SK-N-SH (cell line): ENCODE results near the gene CNDP2. TPM values are rescaled to one million over a fixed set of nuclear protein-coding genes. Genes with fewer than 3 reads are reported as not detected.

ENCODE experiments used
- CTCF ChIA-PET: fragments of 300-600, 350-600 bp; formaldehyde crosslinking; extraction: SDS; loops from one replicate; lab custom pipeline; 2021; lab: Yijun Ruan, JAX
- POLR2A ChIA-PET: fragments of 350-600 bp; sonication (Branson Sonifier 250); formaldehyde crosslinking; extraction: SDS; loops from one replicate; lab custom pipeline; 2020; ENCODE audit warnings: antibody characterized with exemption, inconsistent platforms; lab: Yijun Ruan, JAX
- DNase-seq: peaks from one replicate; pipeline ENCODE4 v3.0.0; 2012
- H2AFZ ChIP-seq: fragments of 200-600 bp; sonication (generic); 2 replicates; pipeline ENCODE4 v1.8.1; 2016; ENCODE audit warnings: antibody characterized with exemption, mild to moderate bottlenecking, low read depth
- H3F3A ChIP-seq: fragments of 200-600 bp; sonication (generic); replicated peaks from 2 replicates; pipeline ENCODE3; 2016; ENCODE audit warnings: antibody characterized with exemption, mild to moderate bottlenecking; ENCODE audit not compliant: insufficient read depth
- H3K27ac ChIP-seq, 2 experiments: fragments of 200-500 bp in 1 of 2; fragments of 200-600 bp in 1 of 2; sonication (Bioruptor generic) in 1 of 2; sonication (generic), shearing (Covaris generic) in 1 of 2; 2 replicates each; pipeline versions ENCODE4 v1.5.1 to v1.6.1; 2014 to 2016; ENCODE audit warnings: low read depth in 2 of 2, inconsistent platforms in 1 of 2, low read length in 1 of 2, mild to moderate bottlenecking in 1 of 2, mixed read lengths in 1 of 2
- H3K27me3 ChIP-seq: fragments of 200-600 bp; sonication (generic), shearing (Covaris generic); 2 replicates; pipeline ENCODE4 v1.6.1; 2016; ENCODE audit warnings: mixed run types; ENCODE audit not compliant: insufficient read depth
- H3K36me3 ChIP-seq, 2 experiments: fragments of 200-500 bp in 1 of 2; fragments of 200-600 bp in 1 of 2; sonication (Bioruptor generic) in 1 of 2; sonication (generic) in 1 of 2; replicated peaks in 1 of 2; 2 replicates each; pipeline versions ENCODE3 to v1.5.1; 2014 to 2016; ENCODE audit warnings: low read length in 1 of 2, mild to moderate bottlenecking in 1 of 2; ENCODE audit not compliant: insufficient read depth in 2 of 2, control insufficient read depth in 1 of 2
- H3K4me1 ChIP-seq, 2 experiments: fragments of 200-500 bp in 1 of 2; fragments of 200-600 bp in 1 of 2; sonication (Bioruptor generic) in 1 of 2; sonication (generic), shearing (Covaris generic) in 1 of 2; 2 replicates each; pipeline versions ENCODE4 v1.5.1 to v1.6.1; 2014 to 2016; ENCODE audit warnings: low read depth in 1 of 2, low read length in 1 of 2, mixed run types in 1 of 2; ENCODE audit not compliant: insufficient read depth in 2 of 2, control insufficient read depth in 1 of 2
- H3K4me2 ChIP-seq: fragments of 200-600 bp; sonication (generic), shearing (Covaris generic); 2 replicates; pipeline ENCODE4 v1.6.1; 2017; ENCODE audit warnings: mixed run types
- H3K4me3 ChIP-seq, 2 experiments: fragments of 200-500 bp in 1 of 2; fragments of 200-600 bp in 1 of 2; sonication (Bioruptor generic) in 1 of 2; sonication (generic), shearing (Covaris generic) in 1 of 2; 2 replicates each; pipeline versions ENCODE4 v1.5.1 to v1.8.1; 2014 to 2016; ENCODE audit warnings: low read depth in 2 of 2, inconsistent platforms in 1 of 2, low read length in 1 of 2, mild to moderate bottlenecking in 1 of 2, mixed read lengths in 1 of 2, moderate library complexity in 1 of 2
- H3K79me2 ChIP-seq: fragments of 200-600 bp; sonication (generic); 2 replicates; pipeline ENCODE4 v1.8.1; 2017; ENCODE audit warnings: mild to moderate bottlenecking; ENCODE audit not compliant: insufficient read depth
- H3K9ac ChIP-seq: fragments of 200-600 bp; sonication (generic); 2 replicates; pipeline ENCODE4 v1.6.1; 2017; ENCODE audit warnings: mixed run types
- H3K9me2 ChIP-seq: fragments of 200-600 bp; sonication (generic); 2 replicates; pipeline ENCODE4 v1.6.1; 2017; ENCODE audit warnings: mixed run types
- H3K9me3 ChIP-seq: fragments of 200-600 bp; sonication (generic); 2 replicates; pipeline ENCODE4 v1.6.1; 2017; ENCODE audit warnings: mixed run types, mild to moderate bottlenecking, moderate library complexity
- H4K20me1 ChIP-seq: fragments of 200-600 bp; sonication (generic); 2 replicates; pipeline ENCODE4 v1.6.1; 2017; ENCODE audit warnings: mild to moderate bottlenecking, mixed run types; ENCODE audit not compliant: insufficient read depth
- CTCF ChIP-seq: fragments of 200-600 bp; sonication (generic); IDR thresholded peaks from 2 replicates; pipeline ENCODE4 v1.6.1; 2017; ENCODE audit warnings: antibody characterized with exemption, mild to moderate bottlenecking, moderate library complexity
- ELF1 ChIP-seq: IDR thresholded peaks from 2 replicates; pipeline ENCODE4 v1.4.0; 2012
- EP300 ChIP-seq, 2 experiments: IDR thresholded peaks; 2 replicates each; pipeline versions ENCODE4 v1.4.0 to v1.6.1; 2012; ENCODE audit warnings: borderline replicate concordance in 1 of 2, low read depth in 1 of 2, low read length in 1 of 2
- FOSL2 ChIP-seq: IDR thresholded peaks from 2 replicates; pipeline ENCODE4 v1.4.0; 2012; ENCODE audit warnings: low read depth, mild to moderate bottlenecking, moderate library complexity, borderline replicate concordance
- FOXJ3 ChIP-seq: sonication (generic); formaldehyde crosslinking; IDR thresholded peaks from 2 replicates; pipeline ENCODE4 v1.5.1; 2020; ENCODE audit warnings: mild to moderate bottlenecking, missing genetic modification reagents
- FOXM1 ChIP-seq: IDR thresholded peaks from 2 replicates; pipeline ENCODE4 v1.4.0; 2012; ENCODE audit warnings: low read depth, mild to moderate bottlenecking
- GABPA ChIP-seq: IDR thresholded peaks from 2 replicates; pipeline ENCODE4 v1.4.0; 2012; ENCODE audit warnings: low read depth, mild to moderate bottlenecking
- IRF3 ChIP-seq: fragments of 150-350 bp; IDR thresholded peaks from 2 replicates; pipeline ENCODE4 v1.6.1; 2016; ENCODE audit warnings: mild to moderate bottlenecking, low read depth, low read length
- MAX ChIP-seq: IDR thresholded peaks from 2 replicates; pipeline ENCODE4 v1.4.0; 2012; ENCODE audit warnings: low read depth
- MEF2A ChIP-seq: IDR thresholded peaks from 2 replicates; pipeline ENCODE4 v1.4.0; 2012; ENCODE audit warnings: low read depth, borderline replicate concordance
- MXI1 ChIP-seq: IDR thresholded peaks from 2 replicates; pipeline ENCODE4 v1.6.1; 2012; ENCODE audit warnings: mild to moderate bottlenecking, low read depth, low read length, improper control_type of control experiment
- PBX3 ChIP-seq: IDR thresholded peaks from 2 replicates; pipeline ENCODE4; 2012
- POLR2AphosphoS5 ChIP-seq: IDR thresholded peaks from 2 replicates; pipeline ENCODE4 v1.6.1; 2012; ENCODE audit warnings: low read depth, low read length
- RAD21 ChIP-seq: IDR thresholded peaks from 2 replicates; pipeline ENCODE4 v1.6.1; 2012; ENCODE audit warnings: mild to moderate bottlenecking, low read length
- REST ChIP-seq: IDR thresholded peaks from 2 replicates; pipeline ENCODE4 v1.6.1; 2012; ENCODE audit warnings: mild to moderate bottlenecking, low read depth, low read length, moderate library complexity
- RFX5 ChIP-seq: IDR thresholded peaks from 2 replicates; pipeline ENCODE4 v1.6.1; 2012; ENCODE audit warnings: mild to moderate bottlenecking, improper control_type of control experiment, low read length
- SMC3 ChIP-seq: IDR thresholded peaks from 2 replicates; pipeline ENCODE4 v1.6.1; 2012; ENCODE audit warnings: low read depth, low read length, improper control_type of control experiment
- TAF1 ChIP-seq: IDR thresholded peaks from 2 replicates; pipeline ENCODE4 v1.6.1; 2012; ENCODE audit warnings: low read depth, mild to moderate bottlenecking, low read length, moderate library complexity, borderline replicate concordance
- TCF12 ChIP-seq: IDR thresholded peaks from 2 replicates; pipeline ENCODE4 v1.4.0; 2012
- TEAD4 ChIP-seq: IDR thresholded peaks from 2 replicates; pipeline ENCODE4 v1.4.0; 2012; ENCODE audit warnings: mild to moderate bottlenecking, borderline replicate concordance; ENCODE audit not compliant: insufficient read depth
- WGBS: methylation state at CpG from one replicate; pipeline ENCODE4 v1.1.6; 2017; ENCODE audit warnings: low lambda C conversion rate; 5-methylcytosine and 5-hydroxymethylcytosine counted together
- polyA plus RNA-seq, 3 experiments: library from polyadenylated mRNA; depleted of rRNA; stranded (reverse); fragments of >200 nt; gene quantifications; 2 replicates each; pipeline ENCODE4 v1.2.3, GENCODE V29; 2012

The CNDP2 gene
- polyA plus RNA-seq, 1 of the 3 experiments (the other 2 are of a cell fraction), result 78.5 TPM

GRCh38 chr18:74562131-74562730, 66.1 kb downstream of the CNDP2 start:
- Histone ChIP-seq H3K9me3 (no peaks in the 10 kb centered on the region), H3K79me2 (no peaks in the 10 kb centered on the region), H2AFZ (no peak overlapping the region), H4K20me1 (no peaks in the 10 kb centered on the region), H3K27ac (no peak overlapping the region), H3K9me2 (no peaks in the 10 kb centered on the region), H3K9ac (no peak overlapping the region), H3K4me2 (no peak overlapping the region), H3K4me1 (peaks cover 0 to 7% of the 10 kb centered on the region in 2 experiments; a peak in 1 of 4 replicates), H3F3A (no peaks in the 10 kb centered on the region), H3K36me3 (no peaks in the 10 kb centered on the region), H3K4me3 (no peak overlapping the region), H3K27me3 (no peaks in the 10 kb centered on the region; the same call in 1 of the 2 replicates)
- DNase-seq, result no peak
- TF ChIP-seq IRF3 (no peak), RAD21 (no peak), MAX (no peak), FOXM1 (no peak)
- 48% methylated on average over 4 of the region's 4 CpGs for WGBS
- ChIA-PET CTCF (interaction anchor here (1.5 to 1.6 kb wide), 2 partner anchors 10 to 209 kb away, joined by 4 to 5 read pairs; no protein-coding TSS in a partner anchor), POLR2A (no interaction called here)

- ChIA-PET CTCF (interaction anchor here (0.6 to 1.6 kb wide), 4 partner anchors 11 to 1919 kb away, joined by 3 to 5 read pairs (median 4); no protein-coding TSS in a partner anchor), POLR2A (no interaction called here)
- Histone ChIP-seq H3K4me3 (no peak overlapping the region), H4K20me1 (no peaks in the 10 kb centered on the region), H3K27ac (no peak overlapping the region), H2AFZ (no peak overlapping the region), H3K36me3 (no peaks in the 10 kb centered on the region), H3K9me2 (no peaks in the 10 kb centered on the region), H3K9ac (no peak overlapping the region), H3K79me2 (no peaks in the 10 kb centered on the region), H3K4me1 (peaks cover 0 to 7% of the 10 kb centered on the region in 2 experiments; a peak in 1 of 4 replicates), H3K27me3 (no peaks in the 10 kb centered on the region; the same call in 1 of the 2 replicates), H3F3A (no peaks in the 10 kb centered on the region), H3K9me3 (no peaks in the 10 kb centered on the region), H3K4me2 (no peak overlapping the region)
- TF ChIP-seq FOSL2 (no peak), PBX3 (no peak), EP300 (IDR thresholded peaks at IDR 0.05; ENCODE audit: borderline replicate concordance in 1 of 2, low read depth in 1 of 2, low read length in 1 of 2) (no peak), GABPA (no peak), POLR2AphosphoS5 (no peak), MEF2A (no peak), MAX (no peak), REST (no peak), TAF1 (no peak), TCF12 (no peak), RFX5 (no peak), MXI1 (no peak), SMC3 (no peak), CTCF (no peak), ELF1 (no peak), TEAD4 (no peak), FOXJ3 (CRISPR knock-in tag) (no peak)
- DNase-seq, result no peak
- 13% methylated on average over 4 of the region's 4 CpGs for WGBS
These were observed 66.6 kb downstream of the CNDP2 start for GRCh38 chr18:74562775-74563174.
